Transverse colon (tissue), 4 donors: ENCODE data around the gene KIAA1328. TPM values are rescaled to one million over a fixed set of nuclear protein-coding genes. Genes with fewer than 3 reads are reported as not detected.
"Not testable (repeated sequence)": the region's sequence is repeated elsewhere in the genome, so short reads cannot be mapped to it uniquely, and the experiment has no call there.

Experiments used
- DNase-seq: peaks from one replicate; pipeline ENCODE4 v3.0.0-alpha.2; 2019
- H3K27ac ChIP-seq, 4 donors: fragments of 200-600 bp; sonication (generic); 2 replicates each; pipeline ENCODE4 v1.5.1; 2016 to 2018; ENCODE audit warnings: inconsistent platforms in 4 of 4
- H3K27me3 ChIP-seq: fragments of 200-600 bp; sonication (generic); 2 replicates; pipeline ENCODE4 v1.5.1; 2017; ENCODE audit warnings: inconsistent platforms
- H3K36me3 ChIP-seq, 4 donors: fragments of 200-600 bp; sonication (generic); 2 replicates each; pipeline ENCODE4 v1.5.1; 2017 to 2019; ENCODE audit warnings: inconsistent platforms in 4 of 4
- H3K4me1 ChIP-seq, 4 donors: fragments of 200-600 bp; sonication (generic); 2 replicates each; pipeline ENCODE4 v1.5.1; 2017 to 2020; ENCODE audit warnings: inconsistent platforms in 4 of 4
- H3K4me3 ChIP-seq, 4 donors: fragments of 200-600 bp; sonication (generic); 1 replicate in 1 of 4; 2 replicates in 3 of 4; pipeline versions ENCODE4 v1.5.1 to v1.6.1; 2017 to 2019; ENCODE audit warnings: inconsistent platforms in 4 of 4
- H3K9me3 ChIP-seq, 2 donors: fragments of 200-600 bp; sonication (generic); 2 replicates each; pipeline ENCODE4 v1.5.1; 2017 to 2019; ENCODE audit warnings: inconsistent platforms in 2 of 2
- CTCF ChIP-seq, 5 experiments: fragments of 200-600 bp in 3 of 5; fragments of 450-650 bp in 2 of 5; sonication (generic) in 3 of 5; IDR thresholded peaks; 1 replicate in 2 of 5; 2 replicates in 3 of 5; pipeline ENCODE4 v1.5.1; 2016 to 2017; ENCODE audit warnings: antibody characterized with exemption in 5 of 5, inconsistent platforms in 3 of 5, mild to moderate bottlenecking in 2 of 5, moderate library complexity in 1 of 5
- EP300 ChIP-seq: sonication (generic); formaldehyde crosslinking; IDR thresholded peaks from one replicate; pipeline ENCODE4 v1.6.1; 2017; ENCODE audit warnings: antibody characterized with exemption, low read depth
- POLR2A ChIP-seq: fragments of 450-650 bp; IDR thresholded peaks from one replicate; pipeline ENCODE4 v1.6.1; 2016; ENCODE audit warnings: antibody characterized with exemption, mild to moderate bottlenecking, moderate library complexity
- POLR2AphosphoS5 ChIP-seq, 3 donors: sonication (generic); formaldehyde crosslinking; IDR thresholded peaks; one replicate each; pipeline ENCODE4 v1.6.1; 2016; ENCODE audit warnings: antibody characterized with exemption in 3 of 3
- WGBS, 2 donors: methylation state at CpG; one replicate each; pipeline ENCODE4 v1.1.5; 2018; ENCODE audit warnings: low coverage in 1 of 2; 5-methylcytosine and 5-hydroxymethylcytosine counted together
- in situ Hi-C, 4 donors: fragments of 200-750 bp; cut with MboI; loops; one replicate each; pipeline versions ENCODE4 v1.15.0 to v1.15.1; 2017; ENCODE audit warnings: low sequenced_read_pairs in 3 of 4, low pct_ligation_motif_present in 1 of 4, low pct_unique_long_range_greater_than_20kb in 1 of 4
- intact Hi-C: fragments of 100-400 bp; cut with DNase I; formaldehyde crosslinking; loops from one replicate; pipeline ENCODE4 v1.15.1; 2023; ENCODE audit warnings: low total_unique reads
- total RNA-seq, 4 donors: library from RNA; depleted of rRNA; stranded (reverse); fragments of >200 nt; gene quantifications; one replicate each; pipeline ENCODE4 v1.1.0, GENCODE V29; 2016

KIAA1328 gene
- total RNA-seq, 4 donors from 2014 or later = 3.6 to 14.3 (median 11.3) TPM

DNA sequence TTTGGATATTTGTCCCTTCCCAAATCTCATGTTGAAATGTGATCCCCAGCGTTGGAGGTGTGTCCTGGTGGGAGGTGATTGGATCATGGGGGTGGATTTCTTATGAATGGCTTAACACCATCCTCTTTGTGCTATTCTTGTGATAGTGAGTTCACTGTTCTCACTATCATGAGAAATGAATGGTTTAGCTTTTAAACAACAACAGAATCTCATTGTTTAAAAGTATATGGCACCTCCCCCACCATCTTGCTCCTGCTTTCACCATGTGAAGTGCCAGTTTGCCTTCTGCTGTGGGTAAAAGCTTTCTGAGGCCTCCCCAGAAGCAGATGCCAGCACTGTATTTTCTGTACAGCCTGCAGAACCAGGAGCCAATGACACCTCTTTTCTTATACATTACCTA lies 38.1 kb downstream of the KIAA1328 start:
- DNase-seq = no peak
- Histone ChIP-seq H3K36me3 (no peaks in the 10 kb centered on the region), H3K9me3 (no peaks in the 10 kb centered on the region), H3K27ac (no peak overlapping the region), H3K27me3 (no peaks in the 10 kb centered on the region), H3K4me1 (no peaks in the 10 kb centered on the region), H3K4me3 (no peak overlapping the region)
- intact Hi-C loops = no loop called here
- in situ Hi-C loops = no loop called here
- TF ChIP-seq POLR2AphosphoS5 (IDR thresholded peaks at IDR 0.05) (no peak), EP300 (no peak), POLR2A (no peak), CTCF (IDR thresholded peaks at IDR 0.05) (no peak)
- 83 to 100% methylated on average over 1 of the region's 1 CpG for WGBS, 2 donors

- Histone ChIP-seq H3K27ac (no peak overlapping the region), H3K9me3 (peaks cover 0 to 10% of the 10 kb centered on the region in 2 donors), H3K4me3 (no peak overlapping the region), H3K36me3 (no peaks in the 10 kb centered on the region), H3K27me3 (no peaks in the 10 kb centered on the region), H3K4me1 (no peaks in the 10 kb centered on the region)
- DNase-seq = no peak
- in situ Hi-C loops (no loop called here), intact Hi-C loops (no loop called here)
- 71 to 87% methylated on average over 2 to 3 of the region's 3 CpGs for WGBS, 2 donors
- TF ChIP-seq POLR2A (no peak), POLR2AphosphoS5 (IDR thresholded peaks at IDR 0.05) (no peak), EP300 (no peak), CTCF (IDR thresholded peaks at IDR 0.05) (no peak)
Observed at GRCh38 chr18:36871801-36872200, 42.9 kb downstream of the KIAA1328 start.

- Histone ChIP-seq H3K9me3 (peaks cover 0 to 10% of the 10 kb centered on the region in 2 donors), H3K36me3 (no peaks in the 10 kb centered on the region), H3K4me3 (no peak overlapping the region), H3K27ac (no peak overlapping the region), H3K27me3 (no peaks in the 10 kb centered on the region), H3K4me1 (no peaks in the 10 kb centered on the region)
- DNase-seq = no peak
- TF ChIP-seq CTCF (IDR thresholded peaks at IDR 0.05) = no peak
- no peak for TF ChIP-seq POLR2A
- TF ChIP-seq EP300 = no peak
- no peak for TF ChIP-seq POLR2AphosphoS5 (IDR thresholded peaks at IDR 0.05)
- in situ Hi-C loops = no loop called here
- intact Hi-C loops = no loop called here
Observed at GRCh38 chr18:36872329-36872728, 43.4 kb downstream of the KIAA1328 start.

- H3K4me3 ChIP-seq, H3K36me3 ChIP-seq, in situ Hi-C loops, intact Hi-C loops, H3K27me3 ChIP-seq, H3K9me3 ChIP-seq, DNase-seq, H3K4me1 ChIP-seq, H3K27ac ChIP-seq: not testable (repeated sequence)
Observed at GRCh38 chr18:36873826-36874225, 44.9 kb downstream of the KIAA1328 start.

GRCh38 chr18:36879796-36880195 lies 50.9 kb downstream of the KIAA1328 start:
- DNase-seq, intact Hi-C loops, H3K4me3 ChIP-seq, H3K27me3 ChIP-seq, H3K27ac ChIP-seq, H3K9me3 ChIP-seq, H3K36me3 ChIP-seq, H3K4me1 ChIP-seq, in situ Hi-C loops: not testable (repeated sequence)
- WGBS, 2 donors = 100% methylated on average over 3 of the region's 3 CpGs; no CpG with 5 or more reads in 1 of the 2 donors
